H1 (cell line): ENCODE results near the gene ASTL.
A peak's percentile ranks its signal among the peaks of the same experiment; 100 is the strongest.

Source experiments
- CEBPB ChIP-seq: IDR thresholded peaks from 2 replicates; pipeline ENCODE4 v1.6.1; 2012; ENCODE audit warnings: low read depth, low read length
- CHD1 ChIP-seq: IDR thresholded peaks from 2 replicates; pipeline ENCODE4 v1.6.1; 2012; ENCODE audit warnings: low read depth, low read length, improper control_type of control experiment
- CTCF ChIP-seq, 3 experiments: IDR thresholded peaks; 1 replicate in 2 of 3; 2 replicates in 1 of 3; pipeline versions ENCODE4 v1.5.1 to v1.6.1; 2011; ENCODE audit warnings: low read length in 3 of 3, mild to moderate bottlenecking in 3 of 3, inconsistent platforms in 2 of 3, low read depth in 1 of 3, moderate library complexity in 1 of 3; ENCODE audit not compliant: insufficient read depth in 1 of 3; ENCODE audit errors: control extremely low read depth in 1 of 3
- EZH2 ChIP-seq: fragments of 200-600 bp; sonication (generic); IDR thresholded peaks from 2 replicates; pipeline ENCODE4 v1.7.1; 2012; ENCODE audit warnings: low read depth, mild to moderate bottlenecking, moderate library complexity, low read length, inconsistent platforms; ENCODE audit not compliant: severe bottlenecking
- GTF2F1 ChIP-seq: IDR thresholded peaks from 2 replicates; pipeline ENCODE4 v1.6.1; 2012; ENCODE audit warnings: low read depth, low read length, improper control_type of control experiment, borderline replicate concordance
- POLR2AphosphoS5 ChIP-seq: IDR thresholded peaks from 2 replicates; pipeline ENCODE4 v1.6.1; 2011; ENCODE audit warnings: low read depth, low read length
- TCF12 ChIP-seq: IDR thresholded peaks from 2 replicates; pipeline ENCODE4 v1.6.1; 2011; ENCODE audit warnings: low read depth, mild to moderate bottlenecking, low read length

DNA sequence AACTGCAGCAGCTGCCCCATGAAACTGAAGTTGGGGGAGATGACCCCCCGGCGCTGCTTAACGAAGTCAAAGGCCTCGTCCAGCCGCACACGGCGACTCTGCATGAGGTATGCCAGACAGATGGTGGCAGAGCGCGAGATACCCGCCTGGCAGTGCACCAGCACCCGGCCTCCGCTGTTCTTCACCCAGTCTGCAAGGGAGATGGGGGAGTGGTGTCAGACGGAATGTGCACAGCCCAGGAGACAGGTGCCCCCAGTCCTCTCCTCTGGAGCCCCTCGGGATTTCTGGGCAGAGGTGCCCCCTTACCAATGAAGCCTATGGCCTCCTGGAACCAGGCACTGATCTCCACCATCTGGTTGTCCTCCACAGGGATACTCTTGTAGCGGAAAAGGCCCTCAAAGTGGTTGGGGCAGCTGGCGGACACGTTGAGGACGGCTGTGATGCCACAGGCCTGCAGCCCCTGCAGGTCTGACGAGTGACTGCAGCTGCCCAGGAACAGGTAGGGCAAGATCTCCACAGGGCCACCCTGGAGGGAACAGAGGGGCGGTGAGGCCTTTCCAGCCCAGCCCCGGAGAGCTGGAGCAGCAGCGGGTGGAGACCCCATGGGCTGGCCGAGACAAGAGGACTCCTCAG is 5.7 kb upstream of the ASTL start:
- TF ChIP-seq CTCF (IDR thresholded peaks at IDR 0.05; ENCODE audit: control extremely low read depth in 1 of 3, insufficient read depth in 1 of 3, low read depth in 1 of 3, low read length in 3 of 3) = peak in 2 of 3 experiments; percentile 55 to 73; a peak in 3 of 4 replicates
- TF ChIP-seq EZH2 = no peak
- no peak for TF ChIP-seq GTF2F1
- TF ChIP-seq POLR2AphosphoS5 = no peak
- TF ChIP-seq TCF12 = no peak
- TF ChIP-seq CEBPB = no peak
- no peak for TF ChIP-seq CHD1
